Measurements from ENCODE around the gene SYK.

Gene SYK

GRCh38 chr9:90857091-90857490 lies 55.5 kb downstream of the SYK start (continued):
- TF ChIP-seq ZBTB6 (tag by site-specific recombination; IDR thresholded peaks at IDR 0.05) (no peak), ZNF112 (tag by site-specific recombination; IDR thresholded peaks at IDR 0.05) (no peak), ZNF623 (tag by site-specific recombination; IDR thresholded peaks at IDR 0.05) (no peak), ZNF404 (tag by site-specific recombination; IDR thresholded peaks at IDR 0.05) (no peak), ZNF544 (tag by site-specific recombination; IDR thresholded peaks at IDR 0.05) (no peak)

GRCh38 chr9:90857855-90858254 lies 56.2 kb downstream of the SYK start:
- POLR2A ChIA-PET: no interaction called here
- no peaks in the 10 kb centered on the region for H3K4me1 ChIP-seq (ENCODE audit: control insufficient read depth, insufficient read depth, low read length)
- H3K4me3 ChIP-seq (ENCODE audit: low read depth, low read length): no peak overlapping the region
- peaks cover 0 to 21% of the 10 kb centered on the region in 2 experiments; a peak in 1 of 3 replicates for H3K36me3 ChIP-seq (ENCODE audit: control insufficient read depth in 2 of 2, insufficient read depth in 1 of 2, low read length in 2 of 2)
- no peak overlapping the region for H3K27ac ChIP-seq (ENCODE audit: extremely low read depth, low read depth, low read length)
- H3K9me3 ChIP-seq (ENCODE audit: control insufficient read depth, insufficient read depth, low read depth, low read length): no peaks in the 10 kb centered on the region
- CTCF ChIA-PET: interaction anchor here (1.2 kb wide), 1 partner anchor 13 kb away, joined by 4 read pairs; no protein-coding TSS in a partner anchor
- TF ChIP-seq ZNF639 (tag by site-specific recombination; IDR thresholded peaks at IDR 0.05): no peak
- no peak for TF ChIP-seq ATF2 (tag by site-specific recombination; IDR thresholded peaks at IDR 0.05; ENCODE audit: low read depth)
- TF ChIP-seq ZNF449 (tag by site-specific recombination; IDR thresholded peaks at IDR 0.05): no peak
- TF ChIP-seq ZFP69B (tag by site-specific recombination; IDR thresholded peaks at IDR 0.05): no peak
- no peak for TF ChIP-seq TRIM28 (IDR thresholded peaks at IDR 0.05; ENCODE audit: borderline replicate concordance, low read length)
- no peak for TF ChIP-seq ZNF623 (tag by site-specific recombination; IDR thresholded peaks at IDR 0.05)
- no peak for TF ChIP-seq ZNF654 (tag by site-specific recombination; IDR thresholded peaks at IDR 0.05; ENCODE audit: low read depth)
- no peak for TF ChIP-seq SCRT2 (tag by site-specific recombination; IDR thresholded peaks at IDR 0.05)
- no peak for TF ChIP-seq INSM2 (tag by site-specific recombination; IDR thresholded peaks at IDR 0.05)
- TF ChIP-seq PRDM4 (tag by site-specific recombination; IDR thresholded peaks at IDR 0.05): no peak
- TF ChIP-seq ZFP41 (tag by site-specific recombination; IDR thresholded peaks at IDR 0.05; ENCODE audit: borderline replicate concordance): no peak
- no peak for TF ChIP-seq BCL11A (tag by site-specific recombination; IDR thresholded peaks at IDR 0.05; ENCODE audit: low read depth)
- no peak for TF ChIP-seq ZNF776 (tag by site-specific recombination; IDR thresholded peaks at IDR 0.05; ENCODE audit: borderline replicate concordance)
- no peak for TF ChIP-seq ZNF580 (tag by site-specific recombination; IDR thresholded peaks at IDR 0.05)
- TF ChIP-seq ZNF645 (tag by site-specific recombination; IDR thresholded peaks at IDR 0.05): no peak
- TF ChIP-seq ZFHX2 (tag by site-specific recombination; conservative IDR thresholded peaks at IDR 0.05): no peak
- no peak for TF ChIP-seq MZF1 (tag by site-specific recombination; IDR thresholded peaks at IDR 0.05; ENCODE audit: borderline replicate concordance)
- no peak for TF ChIP-seq ZNF549 (tag by site-specific recombination; IDR thresholded peaks at IDR 0.05)
- TF ChIP-seq BCL6B (tag by site-specific recombination; IDR thresholded peaks at IDR 0.05): no peak
- no peak for TF ChIP-seq ZNF132 (tag by site-specific recombination; IDR thresholded peaks at IDR 0.05; ENCODE audit: borderline replicate concordance)

All from HEK293 (cell line).